Vagina (tissue), 2 donors: ENCODE results near the gene RAPGEF3.

Experiments
- CTCF ChIP-seq, 3 experiments: fragments of 450-650 bp in 2 of 3; fragments of 200-600 bp in 1 of 3; sonication (generic) in 1 of 3; IDR thresholded peaks; one replicate each; pipeline ENCODE4 v1.5.1; 2017 to 2019; ENCODE audit warnings: antibody characterized with exemption in 3 of 3, mild to moderate bottlenecking in 2 of 3, moderate library complexity in 2 of 3
- POLR2AphosphoS5 ChIP-seq, 2 donors: sonication (generic); formaldehyde crosslinking; IDR thresholded peaks; one replicate each; pipeline ENCODE4 v1.9.0; 2017; ENCODE audit warnings: antibody characterized with exemption in 2 of 2, mild to moderate bottlenecking in 2 of 2, low read depth in 1 of 2; ENCODE audit not compliant: insufficient read depth in 1 of 2

GRCh38 chr12:47778881-47779280 lies 20.2 kb upstream of the RAPGEF3 start:
- TF ChIP-seq POLR2AphosphoS5 (IDR thresholded peaks at IDR 0.05; ENCODE audit: insufficient read depth in 1 of 2, low read depth in 1 of 2) (no peak), CTCF (IDR thresholded peaks at IDR 0.05) (no peak)
